NCI-H128 (cell line): Measurements from ENCODE around the gene CSF2.

ENCODE experiments used
- DNase-seq: peaks from one replicate; lab custom pipeline; 2025; ENCODE audit not compliant: unreplicated experiment; lab: John Stamatoyannopoulos, UW

The CSF2 gene

GRCh38 chr5:132086277-132086794, 12.7 kb downstream of the CSF2 start:
- DNase-seq = no peak

- no peak for DNase-seq
Observed at GRCh38 chr5:132087176-132087575, 13.6 kb downstream of the CSF2 start.

GRCh38 chr5:132087661-132088060, 14.1 kb downstream of the CSF2 start:
- no peak for DNase-seq

GRCh38 chr5:132089363-132089762, 15.8 kb downstream of the CSF2 start:
- no peak for DNase-seq

GRCh38 chr5:132090107-132090506, 16.5 kb downstream of the CSF2 start:
- no peak for DNase-seq

GRCh38 chr5:132093271-132093670, 19.7 kb downstream of the CSF2 start:
- DNase-seq = no peak

GRCh38 chr5:132094393-132095076, 20.9 kb downstream of the CSF2 start:
- no peak for DNase-seq

GRCh38 chr5:132095077-132095410, 21.5 kb downstream of the CSF2 start:
- no peak for DNase-seq

GRCh38 chr5:132095424-132095972, 21.9 kb downstream of the CSF2 start:
- no peak for DNase-seq

GRCh38 chr5:132096904-132097303, 23.3 kb downstream of the CSF2 start:
- no peak for DNase-seq

GRCh38 chr5:132098151-132098594, 24.6 kb downstream of the CSF2 start:
- no peak for DNase-seq

GRCh38 chr5:132098621-132099020, 25.0 kb downstream of the CSF2 start:
- no peak for DNase-seq

GRCh38 chr5:132099076-132099748, 25.6 kb downstream of the CSF2 start:
- no peak for DNase-seq

GRCh38 chr5:132099905-132100304, 26.3 kb downstream of the CSF2 start:
- DNase-seq = no peak

- DNase-seq = no peak
Observed at GRCh38 chr5:132100672-132101261, 27.2 kb downstream of the CSF2 start.

GRCh38 chr5:132101385-132101880, 27.8 kb downstream of the CSF2 start:
- no peak for DNase-seq

- DNase-seq = no peak
Observed at GRCh38 chr5:132102101-132102701, 28.6 kb downstream of the CSF2 start.

GRCh38 chr5:132102944-132103331, 29.3 kb downstream of the CSF2 start:
- DNase-seq = no peak

- DNase-seq = no peak
Observed at GRCh38 chr5:132103332-132103951, 29.9 kb downstream of the CSF2 start.

- no peak for DNase-seq
Observed at GRCh38 chr5:132103969-132104391, 30.4 kb downstream of the CSF2 start.

GRCh38 chr5:132104556-132104955, 31.0 kb downstream of the CSF2 start:
- DNase-seq = no peak
